WTC11 (cell line): Measurements from ENCODE around the gene ESM1. TPM values are rescaled to one million over a fixed set of nuclear protein-coding genes. Genes with fewer than 3 reads are reported as not detected.

ENCODE experiments used
- ATAC-seq: fragments of 200-7000 bp; cut with Tn5 transposase; 2 replicates; pipeline ENCODE4 v1.10.0; 2021; ENCODE audit warnings: mild to moderate bottlenecking, moderate library complexity
- Bru-seq: library from RNA; stranded (reverse); fragments of 400-500 nt; gene quantifications from one replicate; lab custom pipeline; 2021; lab: Mats Ljungman, UMichigan
- CTCF ChIA-PET: fragments of 300-600 bp; sonication (Branson Sonifier 250); formaldehyde crosslinking; loops from one replicate; lab custom pipeline; 2021; ENCODE audit warnings: antibody characterized with exemption; lab: Charles Lee
- POLR2A ChIA-PET: fragments of 350-600 bp; sonication (Branson Sonifier 250); formaldehyde crosslinking; loops from one replicate; lab custom pipeline; 2021; ENCODE audit warnings: antibody characterized with exemption; lab: Charles Lee
- DNase-seq: peaks from one replicate; pipeline ENCODE4 v3.0.0; 2021; ENCODE audit warnings: low spot score
- H3K27ac Mint-ChIP-seq: 2 replicates; pipeline ENCODE4 v1.8.0; 2021; ENCODE audit warnings: mixed read lengths
- H3K27me3 Mint-ChIP-seq: 2 replicates; pipeline ENCODE4 v1.8.0; 2021; ENCODE audit warnings: low read depth, mild to moderate bottlenecking, moderate library complexity, mixed read lengths
- H3K36me3 Mint-ChIP-seq: 2 replicates; pipeline ENCODE4 v1.8.0; 2021; ENCODE audit warnings: mixed read lengths
- H3K4me1 Mint-ChIP-seq: 2 replicates; pipeline ENCODE4 v1.8.0; 2022; ENCODE audit warnings: mixed read lengths
- H3K4me3 Mint-ChIP-seq: 2 replicates; pipeline ENCODE4 v1.8.0; 2021; ENCODE audit warnings: mild to moderate bottlenecking, moderate library complexity, mixed read lengths
- H3K9me3 Mint-ChIP-seq: 2 replicates; pipeline ENCODE4 v1.8.0; 2021; ENCODE audit warnings: mixed read lengths
- ATF3 ChIP-seq: sonication (generic); formaldehyde crosslinking; conservative IDR thresholded peaks from 2 replicates; pipeline ENCODE4 v1.8.1; 2022; ENCODE audit warnings: mild to moderate bottlenecking, missing genetic modification reagents
- CDX4 ChIP-seq: fragments of 250-450 bp; sonication (Bioruptor Pico); IDR thresholded peaks from 2 replicates; pipeline ENCODE4 v1.9.0; 2021; ENCODE audit warnings: moderate library complexity, mild to moderate bottlenecking, inconsistent platforms, borderline replicate concordance
- CREB1 ChIP-seq: sonication (generic); formaldehyde crosslinking; IDR thresholded peaks from 2 replicates; pipeline ENCODE4 v1.8.0; 2023; ENCODE audit warnings: mild to moderate bottlenecking, missing genetic modification reagents
- CREM ChIP-seq: sonication (generic); formaldehyde crosslinking; IDR thresholded peaks from 2 replicates; pipeline ENCODE4 v1.8.1; 2022; ENCODE audit warnings: mild to moderate bottlenecking, missing genetic modification reagents, moderate library complexity
- CTCF ChIP-seq: fragments of 200-600 bp; IDR thresholded peaks from 2 replicates; pipeline ENCODE4 v1.8.0; 2022; ENCODE audit warnings: antibody characterized with exemption
- E2F1 ChIP-seq: sonication (generic); formaldehyde crosslinking; IDR thresholded peaks from 2 replicates; pipeline ENCODE4 v1.8.0; 2022; ENCODE audit warnings: mild to moderate bottlenecking, missing genetic modification reagents
- ELF4 ChIP-seq: sonication (generic); formaldehyde crosslinking; IDR thresholded peaks from 2 replicates; pipeline ENCODE4 v1.8.1; 2022; ENCODE audit warnings: low read depth, mild to moderate bottlenecking, moderate library complexity, missing genetic modification reagents
- FOXJ3 ChIP-seq: sonication (generic); formaldehyde crosslinking; IDR thresholded peaks from 2 replicates; pipeline ENCODE4 v1.9.0; 2021; ENCODE audit warnings: missing genetic modification reagents, mild to moderate bottlenecking, borderline replicate concordance
- FOXK1 ChIP-seq: sonication (generic); formaldehyde crosslinking; IDR thresholded peaks from 2 replicates; pipeline ENCODE4 v1.8.0; 2022; ENCODE audit warnings: mild to moderate bottlenecking, moderate library complexity, missing genetic modification reagents
- IRF2 ChIP-seq: sonication (generic); formaldehyde crosslinking; IDR thresholded peaks from 2 replicates; pipeline ENCODE4 v1.8.0; 2022; ENCODE audit warnings: low read depth, missing genetic modification reagents, borderline replicate concordance
- JAZF1 ChIP-seq: fragments of 250-450 bp; sonication (Bioruptor Pico); IDR thresholded peaks from 2 replicates; pipeline ENCODE4 v1.9.0; 2021; ENCODE audit warnings: moderate library complexity, mild to moderate bottlenecking, inconsistent platforms
- JUN ChIP-seq: sonication (generic); formaldehyde crosslinking; IDR thresholded peaks from 2 replicates; pipeline ENCODE4 v1.8.0; 2023; ENCODE audit warnings: mild to moderate bottlenecking, missing genetic modification reagents
- MYBL2 ChIP-seq: sonication (generic); formaldehyde crosslinking; IDR thresholded peaks from 2 replicates; pipeline ENCODE4 v1.8.1; 2023; ENCODE audit warnings: mild to moderate bottlenecking, moderate library complexity, missing genetic modification reagents
- NFATC4 ChIP-seq: fragments of 250-450 bp; sonication (Bioruptor Pico); IDR thresholded peaks from 2 replicates; pipeline ENCODE4 v1.9.0; 2021; ENCODE audit warnings: mild to moderate bottlenecking
- NR1H2 ChIP-seq: sonication (generic); formaldehyde crosslinking; IDR thresholded peaks from 2 replicates; pipeline ENCODE4 v1.9.0; 2021; ENCODE audit warnings: mild to moderate bottlenecking, moderate library complexity, missing genetic modification reagents
- OVOL2 ChIP-seq: fragments of 250-450 bp; sonication (Bioruptor Pico); IDR thresholded peaks from 2 replicates; pipeline ENCODE4 v1.9.0; 2021; ENCODE audit warnings: mild to moderate bottlenecking, borderline replicate concordance
- PRRX2 ChIP-seq: fragments of 250-450 bp; sonication (Bioruptor Pico); IDR thresholded peaks from 2 replicates; pipeline ENCODE4 v1.8.0; 2021; ENCODE audit warnings: mild to moderate bottlenecking
- SOX15 ChIP-seq: fragments of 250-450 bp; sonication (Bioruptor Pico); IDR thresholded peaks from 2 replicates; pipeline ENCODE4 v1.9.0; 2021; ENCODE audit warnings: mild to moderate bottlenecking
- TEAD1 ChIP-seq: sonication (generic); formaldehyde crosslinking; IDR thresholded peaks from 2 replicates; pipeline ENCODE4 v1.8.0; 2022; ENCODE audit warnings: mild to moderate bottlenecking, missing genetic modification reagents
- TP53 ChIP-seq: sonication (generic); formaldehyde crosslinking; IDR thresholded peaks from 2 replicates; pipeline ENCODE4 v1.8.1; 2023; ENCODE audit warnings: mild to moderate bottlenecking, missing genetic modification reagents
- ZNF512 ChIP-seq: sonication (generic); formaldehyde crosslinking; IDR thresholded peaks from 2 replicates; pipeline ENCODE4 v1.8.1; 2022; ENCODE audit warnings: missing genetic modification reagents, borderline replicate concordance
- long read RNA-seq, 3 experiments: library from RNA in 1 of 3; library from capped mRNA in 1 of 3; library from polyadenylated mRNA in 1 of 3; unstranded in 2 of 3; stranded (forward) in 1 of 3; transcript quantifications; one replicate each; pipeline ENCODE4 v2.0.0, GENCODE V29; 2021
- total RNA-seq: library from RNA; stranded (reverse); gene quantifications from 3 replicates; pipeline ENCODE4 v1.2.3, GENCODE V29; 2021

ESM1 gene
- total RNA-seq (not detected in 3 replicates), Bru-seq, nascent RNA (not detected)
- long read RNA-seq, experiment 1, result 0 reads
- long read RNA-seq, experiment 2, result 0 reads
- long read RNA-seq, experiment 3, result 0 reads

GRCh38 chr5:54985301-54986268 lies at the start of gene ESM1:
Gene ESM1, minus strand, starts transcription at chr5:54985593. Its CDS starts 76 bp downstream, at chr5:54985517.
- Mint-ChIP-seq H3K27me3 (peaks cover 71% of the 10 kb centered on the region), H3K4me1 (peaks cover 54% of the 10 kb centered on the region), H3K36me3 (no peaks in the 10 kb centered on the region), H3K9me3 (no peaks in the 10 kb centered on the region), H3K4me3 (no peak within 1 kb of the TSS), H3K27ac (no peak within 1 kb of the TSS)
- no peak for TF ChIP-seq IRF2 (CRISPR knock-in tag)
- no peak for TF ChIP-seq TEAD1 (CRISPR knock-in tag)
- no peak for TF ChIP-seq CTCF
- TF ChIP-seq ELF4 (CRISPR knock-in tag), result no peak
- TF ChIP-seq TP53 (CRISPR knock-in tag), result no peak
- no peak for TF ChIP-seq PRRX2
- no peak for TF ChIP-seq NFATC4 (CRISPR knock-in tag)
- no peak for TF ChIP-seq CDX4 (CRISPR knock-in tag)
- TF ChIP-seq SOX15, result no peak
- no peak for TF ChIP-seq CREM
- TF ChIP-seq NR1H2, result no peak
- no peak for TF ChIP-seq JUN
- POLR2A ChIA-PET, result no interaction called here
- CTCF ChIA-PET, result interaction anchor here (0.7 to 2.0 kb wide), 8 partner anchors 26 to 174 kb away, joined by 3 to 10 read pairs (median 4); partner anchors contain the start of gene GPX8
- ATAC-seq (peak; percentile 62), DNase-seq (peak; percentile 18)

GRCh38 chr5:55033568-55033967 lies 48.2 kb upstream of the ESM1 start:
- POLR2A ChIA-PET, result no interaction called here
- Mint-ChIP-seq H3K27ac (no peak overlapping the region), H3K36me3 (peaks cover 3% of the 10 kb centered on the region; the same call in 1 of the 2 replicates), H3K4me1 (peaks cover 26% of the 10 kb centered on the region), H3K9me3 (peaks cover 9% of the 10 kb centered on the region), H3K27me3 (no peaks in the 10 kb centered on the region; the same call in 1 of the 2 replicates), H3K4me3 (no peak overlapping the region)
- DNase-seq, result no peak
- ATAC-seq, result no peak
- TF ChIP-seq FOXK1 (CRISPR knock-in tag), result no peak
- CTCF ChIA-PET, result no interaction called here

- Mint-ChIP-seq H3K4me1 (peaks cover 14% of the 10 kb centered on the region), H3K27ac (no peak overlapping the region), H3K4me3 (no peak overlapping the region), H3K36me3 (peaks cover 3% of the 10 kb centered on the region; the same call in 1 of the 2 replicates), H3K27me3 (no peaks in the 10 kb centered on the region; the same call in 1 of the 2 replicates), H3K9me3 (peaks cover 9% of the 10 kb centered on the region)
- no peak for ATAC-seq
- no peak for TF ChIP-seq ATF3
- no peak for TF ChIP-seq OVOL2 (CRISPR knock-in tag)
- no peak for TF ChIP-seq CREB1
- no peak for TF ChIP-seq JAZF1
- TF ChIP-seq MYBL2 (CRISPR knock-in tag), result no peak
- no peak for TF ChIP-seq ZNF512 (CRISPR knock-in tag)
- no peak for TF ChIP-seq FOXJ3 (CRISPR knock-in tag)
- no peak for TF ChIP-seq FOXK1 (CRISPR knock-in tag)
- no peak for TF ChIP-seq E2F1 (CRISPR knock-in tag)
- no peak for DNase-seq
- ChIA-PET CTCF (no interaction called here), POLR2A (no interaction called here)
These were observed 46.1 kb upstream of the ESM1 start for GRCh38 chr5:55031492-55031891.
